ENCODE results near the gene GNAO1. TPM values are rescaled to one million over a fixed set of nuclear protein-coding genes. Genes with fewer than 3 reads are reported as not detected.
A peak's percentile ranks its signal among the peaks of the same experiment; 100 is the strongest.

The GNAO1 gene
- total and polyA plus RNA-seq, 9 of the 15 experiments (the other 6 are each of a cell fraction or from before 2014, with no cell fraction given): 0.07 to 0.42 (median 0.08) TPM; not detected in 5

DNA sequence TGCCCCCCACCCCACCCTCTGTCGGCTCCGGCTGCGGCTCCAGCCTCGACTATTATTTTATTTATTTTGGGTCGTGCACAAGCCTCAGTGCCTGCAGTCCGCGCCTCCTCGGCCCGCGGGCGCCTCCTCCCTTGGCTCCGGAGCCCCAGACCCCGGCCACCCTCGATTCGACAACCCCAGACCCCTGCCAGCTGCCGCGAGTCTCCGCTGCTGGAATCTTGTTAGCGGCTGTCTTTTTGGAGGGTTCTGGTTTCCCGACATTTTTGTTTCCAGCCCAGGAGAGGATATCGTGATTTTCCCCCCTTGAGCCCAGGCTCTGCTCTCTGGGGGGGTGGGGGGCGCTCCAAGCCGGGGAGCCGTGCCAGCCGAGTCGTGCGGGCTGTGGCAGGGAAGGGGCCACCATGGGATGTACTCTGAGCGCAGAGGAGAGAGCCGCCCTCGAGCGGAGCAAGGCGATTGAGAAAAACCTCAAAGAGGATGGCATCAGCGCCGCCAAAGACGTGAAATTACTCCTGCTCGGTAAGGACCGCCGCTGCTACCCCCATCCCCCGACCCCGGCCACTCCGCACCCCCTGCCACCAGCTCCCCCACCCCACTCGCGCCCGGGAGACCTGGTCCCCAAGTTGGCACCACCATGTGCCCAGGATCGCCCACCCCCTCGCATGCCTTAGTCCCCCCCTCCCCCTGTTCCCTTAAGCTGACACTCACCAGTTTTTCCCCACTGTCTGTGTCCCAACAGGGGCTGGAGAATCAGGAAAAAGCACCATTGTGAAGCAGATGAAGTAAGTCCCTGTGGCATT is 746 bp downstream of the GNAO1 start:
- no peaks in the 10 kb centered on the region for H3K9me3 ChIP-seq (replicated peaks; ENCODE audit: control insufficient read depth, insufficient read depth, low read depth, low read length)
- no peak overlapping the region for H3K9ac ChIP-seq (ENCODE audit: insufficient read depth in 1 of 2, low read depth in 2 of 2, low read length in 2 of 2)
- H3K79me2 ChIP-seq (ENCODE audit: control insufficient read depth, insufficient read depth, low read length): no peaks in the 10 kb centered on the region
- 0 out of 2 replicates have a peak, but pooled peaks cover 5% of the 10 kb centered on the region for H4K20me1 ChIP-seq (replicated peaks; ENCODE audit: control insufficient read depth, insufficient read depth, low read length)
- no peak overlapping the region for H3K27ac ChIP-seq (ENCODE audit: extremely low read depth, low read depth, low read length)
- FAIRE-seq (no peak), ATAC-seq (no peak), DNase-seq (ENCODE audit: extremely low read depth in 1 of 4, low spot score in 3 of 4) (no peak)
- intact Hi-C loops (cut with micrococcal nuclease) (no loop called here), in situ Hi-C loops (cut with MboI) (no loop called here)
- H3K4me3 ChIP-seq: peak overlapping the region; percentile 44; the same call in 1 of the 2 replicates
- no peak overlapping the region for H2AFZ ChIP-seq (ENCODE audit: low read depth, low read length)
- H3K36me3 ChIP-seq (ENCODE audit: control insufficient read depth, insufficient read depth, low read length): no peaks in the 10 kb centered on the region
- H3K4me1 ChIP-seq (replicated peaks in 1 of 2; ENCODE audit: control insufficient read depth in 2 of 2, insufficient read depth in 2 of 2, low read length in 2 of 2): peaks cover 0 to 21% of the 10 kb centered on the region in 2 experiments; a peak in 2 of 5 replicates
- peaks cover 26 to 35% of the 10 kb centered on the region in 2 experiments for H3K27me3 ChIP-seq (ENCODE audit: control insufficient read depth in 2 of 2, insufficient read depth in 2 of 2, low read length in 2 of 2)
- ChIA-PET CTCF (ENCODE audit: low intra/inter-chr PET ratio) (no interaction called here), POLR2A (no interaction called here)
- no peak overlapping the region for H3K4me2 ChIP-seq (ENCODE audit: insufficient read depth, low read length)
- no peaks in the 10 kb centered on the region for H3K9me1 ChIP-seq (ENCODE audit: control insufficient read depth, insufficient read depth, low read length)
- WGBS (ENCODE audit: insufficient coverage, low coverage, missing lambda C conversion rate): 3% methylated on average over 11 of the region's 46 CpGs
- BruUV-seq (replicated peaks): no TSS peak
- TF ChIP-seq PCBP1 (IDR thresholded peaks at IDR 0.05; ENCODE audit: low read depth, low read length, poor library complexity, severe bottlenecking): no peak
- TF ChIP-seq ILF3 (IDR thresholded peaks at IDR 0.05; ENCODE audit: borderline replicate concordance): no peak
- TF ChIP-seq, protein P1, sequence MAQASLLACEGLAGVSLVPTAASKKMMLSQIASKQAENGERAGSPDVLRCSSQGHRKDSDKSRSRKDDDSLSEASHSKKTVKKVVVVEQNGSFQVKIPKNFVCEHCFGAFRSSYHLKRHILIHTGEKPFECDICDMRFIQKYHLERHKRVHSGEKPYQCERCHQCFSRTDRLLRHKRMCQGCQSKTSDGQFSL (CRISPR knock-in tag; IDR thresholded peaks at IDR 0.05): no peak
- TF ChIP-seq, protein P1 (tag; IDR thresholded peaks at IDR 0.05): no peak
- TF ChIP-seq RNF219 (CRISPR knock-in tag; IDR thresholded peaks at IDR 0.05): no peak
- TF ChIP-seq SMAD4 (CRISPR knock-in tag; conservative IDR thresholded peaks at IDR 0.05): no peak
- no peak for TF ChIP-seq ZFP36 (IDR thresholded peaks at IDR 0.05; ENCODE audit: low read depth, low read length, partially characterized antibody)
- TF ChIP-seq GTF2F1 (IDR thresholded peaks at IDR 0.05; ENCODE audit: low read depth, low read length): no peak
- no peak for TF ChIP-seq TSHZ1 (CRISPR knock-in tag; IDR thresholded peaks at IDR 0.05)
- TF ChIP-seq, protein P2, sequence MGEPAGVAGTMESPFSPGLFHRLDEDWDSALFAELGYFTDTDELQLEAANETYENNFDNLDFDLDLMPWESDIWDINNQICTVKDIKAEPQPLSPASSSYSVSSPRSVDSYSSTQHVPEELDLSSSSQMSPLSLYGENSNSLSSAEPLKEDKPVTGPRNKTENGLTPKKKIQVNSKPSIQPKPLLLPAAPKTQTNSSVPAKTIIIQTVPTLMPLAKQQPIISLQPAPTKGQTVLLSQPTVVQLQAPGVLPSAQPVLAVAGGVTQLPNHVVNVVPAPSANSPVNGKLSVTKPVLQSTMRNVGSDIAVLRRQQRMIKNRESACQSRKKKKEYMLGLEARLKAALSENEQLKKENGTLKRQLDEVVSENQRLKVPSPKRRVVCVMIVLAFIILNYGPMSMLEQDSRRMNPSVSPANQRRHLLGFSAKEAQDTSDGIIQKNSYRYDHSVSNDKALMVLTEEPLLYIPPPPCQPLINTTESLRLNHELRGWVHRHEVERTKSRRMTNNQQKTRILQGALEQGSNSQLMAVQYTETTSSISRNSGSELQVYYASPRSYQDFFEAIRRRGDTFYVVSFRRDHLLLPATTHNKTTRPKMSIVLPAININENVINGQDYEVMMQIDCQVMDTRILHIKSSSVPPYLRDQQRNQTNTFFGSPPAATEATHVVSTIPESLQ (CRISPR knock-in tag; IDR thresholded peaks at IDR 0.05): no peak
- no peak for TF ChIP-seq ZNF274 (IDR thresholded peaks at IDR 0.05; ENCODE audit: borderline replicate concordance, low read depth, low read length)
